Adrenal gland (tissue), 5 donors: ENCODE data around the gene PCNT.
"Not testable (repeated sequence)": the region's sequence is repeated elsewhere in the genome, so short reads cannot be mapped to it uniquely, and the experiment has no call there.

ENCODE experiments used
- POLR2A ChIP-seq, 2 donors: fragments of 450-650 bp; IDR thresholded peaks; one replicate each; pipeline ENCODE4 v1.6.1; 2017; ENCODE audit warnings: antibody characterized with exemption in 2 of 2, mild to moderate bottlenecking in 2 of 2, moderate library complexity in 1 of 2
- TF ChIP-seq, protein P1 (sequence below), 6 experiments: fragments of 450-650 bp in 4 of 6; fragments of 200-600 bp in 2 of 6; sonication (generic) in 1 of 6; IDR thresholded peaks; 1 replicate in 5 of 6; 2 replicates in 1 of 6; pipeline versions ENCODE4 v1.5.1 to v1.8.0; 2016 to 2021; ENCODE audit warnings: antibody characterized with exemption in 6 of 6, mild to moderate bottlenecking in 2 of 6, moderate library complexity in 1 of 6
- donor health status: DM: no; HTN: no; CAD: no.

DNA sequence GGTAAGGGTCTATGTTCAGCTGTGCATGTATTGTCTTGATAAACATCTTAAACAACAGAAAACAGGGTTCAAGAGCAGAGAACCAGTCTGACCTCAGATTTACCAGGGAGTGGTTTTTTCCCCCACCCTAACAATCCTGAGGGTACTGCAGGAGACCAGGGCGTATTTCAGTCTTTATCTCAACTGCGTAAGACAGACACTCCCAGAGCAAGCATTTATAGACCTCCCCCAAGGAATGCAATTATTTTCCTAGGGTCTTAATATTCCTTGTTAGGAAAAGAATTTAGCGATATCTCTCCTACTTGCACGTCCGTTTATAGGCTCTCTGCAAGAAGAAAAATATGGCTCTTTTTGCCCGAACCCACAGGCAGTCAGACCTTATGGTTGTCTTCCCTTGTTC, 124.9 kb downstream of the PCNT start:
- TF ChIP-seq, protein P1, sequence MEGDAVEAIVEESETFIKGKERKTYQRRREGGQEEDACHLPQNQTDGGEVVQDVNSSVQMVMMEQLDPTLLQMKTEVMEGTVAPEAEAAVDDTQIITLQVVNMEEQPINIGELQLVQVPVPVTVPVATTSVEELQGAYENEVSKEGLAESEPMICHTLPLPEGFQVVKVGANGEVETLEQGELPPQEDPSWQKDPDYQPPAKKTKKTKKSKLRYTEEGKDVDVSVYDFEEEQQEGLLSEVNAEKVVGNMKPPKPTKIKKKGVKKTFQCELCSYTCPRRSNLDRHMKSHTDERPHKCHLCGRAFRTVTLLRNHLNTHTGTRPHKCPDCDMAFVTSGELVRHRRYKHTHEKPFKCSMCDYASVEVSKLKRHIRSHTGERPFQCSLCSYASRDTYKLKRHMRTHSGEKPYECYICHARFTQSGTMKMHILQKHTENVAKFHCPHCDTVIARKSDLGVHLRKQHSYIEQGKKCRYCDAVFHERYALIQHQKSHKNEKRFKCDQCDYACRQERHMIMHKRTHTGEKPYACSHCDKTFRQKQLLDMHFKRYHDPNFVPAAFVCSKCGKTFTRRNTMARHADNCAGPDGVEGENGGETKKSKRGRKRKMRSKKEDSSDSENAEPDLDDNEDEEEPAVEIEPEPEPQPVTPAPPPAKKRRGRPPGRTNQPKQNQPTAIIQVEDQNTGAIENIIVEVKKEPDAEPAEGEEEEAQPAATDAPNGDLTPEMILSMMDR (IDR thresholded peaks at IDR 0.05): not testable (repeated sequence)
- TF ChIP-seq POLR2A (IDR thresholded peaks at IDR 0.05): not testable (repeated sequence)
